ENCODE data around the gene IFNA10.

DNA sequence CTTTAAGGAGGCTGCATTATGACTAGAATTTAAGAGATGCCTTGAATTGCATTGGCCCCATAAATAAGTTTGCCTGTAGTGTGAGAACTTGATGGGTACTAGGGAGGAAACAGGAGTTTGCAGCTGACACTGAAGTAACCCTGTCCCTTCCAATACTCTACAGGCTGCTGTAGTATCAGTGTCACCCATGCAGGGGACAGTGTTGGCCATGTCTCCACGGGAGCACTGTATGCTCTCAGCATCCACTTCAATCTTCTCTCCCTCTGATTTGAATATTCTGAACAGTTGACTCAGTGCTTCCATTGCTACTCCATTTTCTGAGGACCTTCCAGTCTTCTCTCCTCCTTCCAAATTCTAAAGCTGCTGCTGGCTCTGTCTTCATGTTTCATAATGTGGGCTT is 44.2 kb upstream of the IFNA10 start:
- TF ChIP-seq, protein P1, sequence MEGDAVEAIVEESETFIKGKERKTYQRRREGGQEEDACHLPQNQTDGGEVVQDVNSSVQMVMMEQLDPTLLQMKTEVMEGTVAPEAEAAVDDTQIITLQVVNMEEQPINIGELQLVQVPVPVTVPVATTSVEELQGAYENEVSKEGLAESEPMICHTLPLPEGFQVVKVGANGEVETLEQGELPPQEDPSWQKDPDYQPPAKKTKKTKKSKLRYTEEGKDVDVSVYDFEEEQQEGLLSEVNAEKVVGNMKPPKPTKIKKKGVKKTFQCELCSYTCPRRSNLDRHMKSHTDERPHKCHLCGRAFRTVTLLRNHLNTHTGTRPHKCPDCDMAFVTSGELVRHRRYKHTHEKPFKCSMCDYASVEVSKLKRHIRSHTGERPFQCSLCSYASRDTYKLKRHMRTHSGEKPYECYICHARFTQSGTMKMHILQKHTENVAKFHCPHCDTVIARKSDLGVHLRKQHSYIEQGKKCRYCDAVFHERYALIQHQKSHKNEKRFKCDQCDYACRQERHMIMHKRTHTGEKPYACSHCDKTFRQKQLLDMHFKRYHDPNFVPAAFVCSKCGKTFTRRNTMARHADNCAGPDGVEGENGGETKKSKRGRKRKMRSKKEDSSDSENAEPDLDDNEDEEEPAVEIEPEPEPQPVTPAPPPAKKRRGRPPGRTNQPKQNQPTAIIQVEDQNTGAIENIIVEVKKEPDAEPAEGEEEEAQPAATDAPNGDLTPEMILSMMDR (IDR thresholded peaks at IDR 0.05): no peak
- TF ChIP-seq POLR2AphosphoS5 (IDR thresholded peaks at IDR 0.05) (no peak), EP300 (IDR thresholded peaks at IDR 0.05; ENCODE audit: low read depth) (no peak), POLR2A (IDR thresholded peaks at IDR 0.05) (no peak)

Data from transverse colon (tissue), 4 donors.